H1 (cell line): ENCODE data around the gene KIF26B. TPM values are rescaled to one million over a fixed set of nuclear protein-coding genes. Genes with fewer than 3 reads are reported as not detected.

Experiments
- CTCF ChIA-PET: fragments of 300-600 bp; sonication (Branson Sonifier 250); formaldehyde crosslinking; loops from one replicate; lab custom pipeline; 2021; ENCODE audit not compliant: partially characterized antibody; lab: Charles Lee
- POLR2A ChIA-PET: fragments of 300-600 bp; sonication (Branson Sonifier 250); formaldehyde crosslinking; loops from one replicate; lab custom pipeline; 2021; ENCODE audit warnings: inconsistent platforms; ENCODE audit not compliant: partially characterized antibody; lab: Charles Lee
- DNase-seq, 2 experiments: peaks; one replicate each; pipeline versions ENCODE4 v3.0.0 to v3.0.0-alpha.2; 2010 to 2022; ENCODE audit warnings: low spot score in 2 of 2, low read depth in 1 of 2, mixed read lengths in 1 of 2
- FAIRE-seq: peaks from 2 replicates; lab custom pipeline; 2011; peaks lifted over from hg19 to GRCh38; lab: Jason Lieb, UNC
- H2AFZ ChIP-seq: 2 replicates; pipeline ENCODE4 v1.8.1; 2012; ENCODE audit warnings: low read length, inconsistent platforms
- H2AK5ac ChIP-seq: 2 replicates; pipeline ENCODE4 v1.6.1; 2013; ENCODE audit warnings: low read depth, low read length
- H2BK120ac ChIP-seq: replicated peaks from 2 replicates; pipeline ENCODE3; 2013; ENCODE audit warnings: low read depth, low read length, inconsistent platforms
- H2BK12ac ChIP-seq: 2 replicates; pipeline ENCODE4 v1.6.1; 2013; ENCODE audit warnings: low read depth, low read length
- H2BK15ac ChIP-seq: 2 replicates; pipeline ENCODE4 v1.6.1; 2013; ENCODE audit warnings: low read length
- H2BK20ac ChIP-seq: 2 replicates; pipeline ENCODE4 v1.6.1; 2013; ENCODE audit warnings: low read length
- H2BK5ac ChIP-seq: 2 replicates; pipeline ENCODE4 v1.6.1; 2013; ENCODE audit warnings: low read depth, low read length
- H3K14ac ChIP-seq: 2 replicates; pipeline ENCODE4 v1.6.1; 2013; ENCODE audit warnings: inconsistent platforms; ENCODE audit not compliant: insufficient read length
- H3K18ac ChIP-seq: 2 replicates; pipeline ENCODE4 v1.6.1; 2013; ENCODE audit warnings: low read length; ENCODE audit errors: extremely low read depth
- H3K23ac ChIP-seq: 2 replicates; pipeline ENCODE4 v1.6.1; 2013; ENCODE audit warnings: inconsistent platforms; ENCODE audit not compliant: insufficient read length
- H3K23me2 ChIP-seq: 2 replicates; pipeline ENCODE4 v1.6.1; 2013; ENCODE audit warnings: low read depth, low read length
- H3K27ac ChIP-seq: 2 replicates; pipeline ENCODE4 v1.6.1; 2011; ENCODE audit warnings: low read depth, low read length, inconsistent platforms
- H3K27me3 ChIP-seq, 4 experiments: replicated peaks in 1 of 4; 1 replicate in 1 of 4; 2 replicates in 3 of 4; pipeline versions ENCODE4 v1.6.1 to v1.8.1; 2011 to 2013; ENCODE audit warnings: low read length in 3 of 4, mild to moderate bottlenecking in 3 of 4, inconsistent platforms in 2 of 4, mixed read lengths in 2 of 4, moderate library complexity in 1 of 4; ENCODE audit not compliant: control insufficient read depth in 3 of 4, insufficient read depth in 3 of 4; ENCODE audit errors: extremely low read depth in 1 of 4
- H3K36me3 ChIP-seq, 4 experiments: 2 replicates each; pipeline versions ENCODE4 v1.6.1 to v1.8.1; 2011 to 2013; ENCODE audit warnings: mild to moderate bottlenecking in 4 of 4, low read length in 3 of 4, moderate library complexity in 2 of 4, control low read depth in 1 of 4, inconsistent platforms in 1 of 4; ENCODE audit not compliant: insufficient read depth in 4 of 4, control insufficient read depth in 2 of 4
- H3K4ac ChIP-seq: replicated peaks from 2 replicates; pipeline ENCODE3; 2013; ENCODE audit warnings: low read length, low read depth, mixed read lengths, inconsistent platforms; ENCODE audit not compliant: insufficient read length
- H3K4me1 ChIP-seq, 4 experiments: replicated peaks in 1 of 4; 1 replicate in 1 of 4; 2 replicates in 3 of 4; pipeline versions ENCODE4 v1.6.1 to v1.8.1; 2011 to 2013; ENCODE audit warnings: low read length in 3 of 4, inconsistent platforms in 2 of 4, mixed read lengths in 1 of 4; ENCODE audit not compliant: insufficient read depth in 4 of 4, control insufficient read depth in 3 of 4
- H3K4me2 ChIP-seq, 2 experiments: 2 replicates each; pipeline versions ENCODE4 v1.6.1 to v1.8.1; 2011 to 2013; ENCODE audit warnings: low read depth in 2 of 2, low read length in 2 of 2, control low read depth in 1 of 2, inconsistent platforms in 1 of 2, mild to moderate bottlenecking in 1 of 2; ENCODE audit not compliant: insufficient read depth in 1 of 2
- H3K4me3 ChIP-seq, 4 experiments: fragments of 200-600, 300-600 bp in 1 of 4; sonication (generic), shearing (Covaris generic), sonication (Bioruptor Twin) in 1 of 4; 2 replicates each; pipeline versions ENCODE4 v1.5.1 to v1.8.1; 2011 to 2016; ENCODE audit warnings: low read length in 4 of 4, low read depth in 3 of 4, control low read depth in 2 of 4, inconsistent platforms in 2 of 4, mild to moderate bottlenecking in 2 of 4, mixed read lengths in 1 of 4, moderate library complexity in 1 of 4; ENCODE audit not compliant: insufficient read depth in 2 of 4; ENCODE audit errors: extremely low read depth in 1 of 4
- H3K56ac ChIP-seq: replicated peaks from 2 replicates; pipeline ENCODE3; 2013; ENCODE audit warnings: low read depth, mild to moderate bottlenecking, mixed read lengths, low read length, inconsistent platforms; ENCODE audit not compliant: insufficient read length
- H3K79me1 ChIP-seq: 2 replicates; pipeline ENCODE4 v1.6.1; 2013; ENCODE audit warnings: low read depth, low read length, control low read depth
- H3K79me2 ChIP-seq, 2 experiments: 2 replicates each; pipeline versions ENCODE4 v1.6.1 to v1.8.1; 2012 to 2013; ENCODE audit warnings: low read length in 2 of 2, mild to moderate bottlenecking in 2 of 2, inconsistent platforms in 1 of 2; ENCODE audit not compliant: insufficient read depth in 2 of 2, control insufficient read depth in 1 of 2
- H3K9ac ChIP-seq, 4 experiments: replicated peaks in 1 of 4; 1 replicate in 1 of 4; 2 replicates in 3 of 4; pipeline versions ENCODE4 v1.6.1 to v1.8.1; 2011 to 2013; ENCODE audit warnings: low read depth in 3 of 4, low read length in 3 of 4, control low read depth in 2 of 4, mild to moderate bottlenecking in 2 of 4, moderate library complexity in 2 of 4, inconsistent platforms in 1 of 4; ENCODE audit errors: extremely low read depth in 1 of 4
- H3K9me3 ChIP-seq, 2 experiments: 2 replicates each; pipeline versions ENCODE4 v1.6.1 to v1.8.1; 2012 to 2013; ENCODE audit warnings: mild to moderate bottlenecking in 2 of 2, moderate library complexity in 2 of 2, control low read depth in 1 of 2, inconsistent platforms in 1 of 2, low read depth in 1 of 2, low read length in 1 of 2, mixed read lengths in 1 of 2; ENCODE audit not compliant: insufficient read depth in 2 of 2
- H4K20me1 ChIP-seq, 2 experiments: replicated peaks in 1 of 2; 2 replicates each; pipeline versions ENCODE3 to v1.8.1; 2011 to 2013; ENCODE audit warnings: inconsistent platforms in 2 of 2, low read length in 2 of 2, mild to moderate bottlenecking in 1 of 2; ENCODE audit not compliant: insufficient read depth in 2 of 2, control insufficient read depth in 1 of 2
- H4K5ac ChIP-seq: 2 replicates; pipeline ENCODE4 v1.6.1; 2013; ENCODE audit warnings: low read length, low read depth, mixed read lengths, inconsistent platforms; ENCODE audit not compliant: insufficient read length
- H4K8ac ChIP-seq: 2 replicates; pipeline ENCODE4 v1.8.0; 2013; ENCODE audit warnings: mild to moderate bottlenecking, moderate library complexity, low read length, inconsistent platforms; ENCODE audit not compliant: insufficient read depth; ENCODE audit errors: extremely low read depth
- H4K91ac ChIP-seq: replicated peaks from 2 replicates; pipeline ENCODE3; 2013; ENCODE audit warnings: low read length, mixed read lengths, inconsistent platforms; ENCODE audit not compliant: insufficient read length
- BACH1 ChIP-seq: IDR thresholded peaks from 2 replicates; pipeline ENCODE4 v1.6.1; 2012; ENCODE audit warnings: low read length, improper control_type of control experiment
- WGBS, 2 experiments: shearing (Covaris generic) in 1 of 2; methylation state at CpG; one replicate each; pipeline versions ENCODE4 v1.1.6 to v1.1.7; 2013 to 2015; ENCODE audit warnings: low lambda C conversion rate in 2 of 2, mixed read lengths in 2 of 2, inconsistent platforms in 1 of 2, low coverage in 1 of 2, missing lambda C conversion rate in 1 of 2; ENCODE audit not compliant: insufficient replicate concordance in 2 of 2, insufficient coverage in 1 of 2, insufficient read length in 1 of 2; ENCODE audit errors: extremely low coverage in 1 of 2, missing lambda C conversion rate in 1 of 2; 5-methylcytosine and 5-hydroxymethylcytosine counted together
- polyA plus RNA-seq, 7 experiments: library from polyadenylated mRNA; depleted of rRNA in 3 of 7; stranded (reverse) in 5 of 7; unstranded in 2 of 7; fragments of >200 nt in 5 of 7; fragments of 200-250 nt in 2 of 7; gene quantifications; 1 replicate in 5 of 7; 2 replicates in 1 of 7; 4 replicates in 1 of 7; pipeline versions ENCODE4 v1.2.1 to v1.2.3, GENCODE V29; 2011 to 2013; ENCODE audit warnings: missing spikeins in 2 of 7, mixed read lengths in 2 of 7
- total RNA-seq: library from RNA; stranded (reverse); fragmentation: NEBNext Ultra II Directional; extraction: Animal tissue kit (Norgen Biotek cat#: 25700); gene quantifications from 2 replicates; pipeline ENCODE4 v1.2.1, GENCODE V29; 2021

Gene KIF26B
- total and polyA plus RNA-seq, 2 of the 8 experiments (the other 6 are each of a cell fraction or from before 2014, with no cell fraction given): 0.06 to 0.28 TPM

DNA sequence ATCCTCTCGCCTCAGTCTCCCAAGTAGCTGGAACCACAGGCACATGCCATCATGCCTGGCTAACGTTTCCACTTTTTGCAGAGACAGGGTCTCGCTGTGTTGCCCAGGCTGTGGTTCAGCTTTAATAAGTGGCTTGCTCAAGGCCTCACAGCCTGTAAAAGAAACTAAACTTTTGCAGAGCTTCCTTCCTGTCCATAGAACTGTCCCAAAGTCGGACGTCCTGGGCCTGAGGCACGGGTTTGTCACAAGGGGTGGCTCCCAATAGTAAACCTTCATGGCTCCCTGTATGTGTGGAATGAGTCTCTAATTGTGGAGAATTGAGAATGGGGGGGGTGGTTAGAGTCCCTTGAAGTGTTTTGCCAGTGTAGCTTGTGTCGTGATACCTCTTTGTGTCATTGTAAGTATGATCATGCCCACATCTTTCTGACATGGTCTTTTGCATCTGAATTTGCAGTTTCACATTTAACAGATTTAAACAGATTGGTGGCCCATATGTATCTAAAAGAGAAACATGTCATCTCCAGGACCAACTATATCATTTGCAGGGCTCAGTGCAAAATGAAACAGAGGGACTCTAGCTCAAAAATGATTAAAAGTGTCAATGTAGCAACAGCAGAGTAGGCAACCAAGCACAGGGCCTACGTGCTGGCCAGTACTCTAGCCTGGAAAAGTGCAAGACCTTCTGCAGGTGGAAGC lies 332.1 kb downstream of the KIF26B start:
- FAIRE-seq (no peak), DNase-seq (no peak)
- Histone ChIP-seq H3K27me3 (no peaks in the 10 kb centered on the region; a peak in 1 of 7 replicates), H2BK12ac (no peak overlapping the region), H3K4me2 (no peak overlapping the region), H4K91ac (no peak overlapping the region), H4K5ac (no peak overlapping the region), H3K9me3 (no peaks in the 10 kb centered on the region), H2BK120ac (no peak overlapping the region), H2BK15ac (no peak overlapping the region), H3K36me3 (no peaks in the 10 kb centered on the region), H3K27ac (no peak overlapping the region), H2BK5ac (no peak overlapping the region), H3K4me3 (no peak overlapping the region), H3K23me2 (no peaks in the 10 kb centered on the region), H3K4me1 (peaks cover 2 to 8% (median 5%) of the 10 kb centered on the region in 4 experiments; a peak in 6 of 7 replicates), H3K79me1 (no peaks in the 10 kb centered on the region), H3K4ac (no peak overlapping the region), H3K14ac (no peak overlapping the region), H3K23ac (no peak overlapping the region), H4K20me1 (no peaks in the 10 kb centered on the region), H2AK5ac (no peak overlapping the region), H3K56ac (no peak overlapping the region), H4K8ac (no peak overlapping the region), H3K79me2 (no peaks in the 10 kb centered on the region), H2BK20ac (no peak overlapping the region), H3K18ac (no peak overlapping the region), H2AFZ (no peak overlapping the region), H3K9ac (no peak overlapping the region)
- CTCF ChIA-PET: interaction anchor here (0.5 to 2.1 kb wide), 6 partner anchors 10 to 995 kb away, joined by 3 to 7 read pairs (median 4); no protein-coding TSS in a partner anchor
- 87% methylated on average over 8 of the region's 8 CpGs; no CpG with 5 or more reads in 1 of the 2 experiments for WGBS, 2 experiments
- no peak for TF ChIP-seq BACH1
- POLR2A ChIA-PET: no interaction called here
